ENCODE data around the gene AHDC1. TPM values are rescaled to one million over a fixed set of nuclear protein-coding genes. Genes with fewer than 3 reads are reported as not detected.

The AHDC1 gene
- total and polyA plus RNA-seq, 2 donors (not counting 3 experiments of a cell fraction or from before 2014, with no cell fraction given) = 7.0 to 32.1 TPM

GRCh38 chr1:27548858-27549719 is 54.9 kb downstream of the AHDC1 start:
- H3K4me1 ChIP-seq (ENCODE audit: control insufficient read depth, extremely low read depth, insufficient read depth, low read length) = no peaks in the 10 kb centered on the region
- H4K20me1 ChIP-seq (replicated peaks; ENCODE audit: control insufficient read depth, extremely low read depth, insufficient read depth, low read length) = no peaks in the 10 kb centered on the region
- POLR2A ChIA-PET = no interaction called here
- H3K9me1 ChIP-seq (replicated peaks; ENCODE audit: control insufficient read depth, extremely low read depth, insufficient read depth, low read length) = no peaks in the 10 kb centered on the region
- FAIRE-seq (no peak), DNase-seq (ENCODE audit: low read depth, low spot score) (no peak)
- H2AFZ ChIP-seq (ENCODE audit: low read depth, low read length) = no peak overlapping the region
- H3K79me2 ChIP-seq (ENCODE audit: control insufficient read depth, insufficient read depth, low read length) = no peaks in the 10 kb centered on the region
- CTCF ChIA-PET = interaction anchor here (1.6 to 4.2 kb wide), 3 partner anchors 8 to 133 kb away, joined by 3 to 33 read pairs (median 5); no protein-coding TSS in a partner anchor
- no peak for TF ChIP-seq CTCF (IDR thresholded peaks at IDR 0.05; ENCODE audit: extremely low read depth in 1 of 2, insufficient read depth in 1 of 2, low read depth in 1 of 2, low read length in 2 of 2)
- TF ChIP-seq FOS (IDR thresholded peaks at IDR 0.05; ENCODE audit: borderline replicate concordance, insufficient read depth, low read length) = no peak
- no peak for TF ChIP-seq POLR2A (IDR thresholded peaks at IDR 0.05; ENCODE audit: low read depth, low read length)
- no peak for TF ChIP-seq MAX (IDR thresholded peaks at IDR 0.05; ENCODE audit: insufficient read depth, insufficient read length)
- TF ChIP-seq GATA2 (IDR thresholded peaks at IDR 0.05; ENCODE audit: insufficient read depth, insufficient read length, low read depth, low read length) = no peak
- no peak overlapping the region for H3K27ac ChIP-seq (ENCODE audit: insufficient read depth, low read depth, low read length)
- H3K9ac ChIP-seq (replicated peaks; ENCODE audit: extremely low read depth, insufficient read depth, low read length) = no peak overlapping the region
- intact Hi-C loops (cut with micrococcal nuclease) = no loop called here
- no peak overlapping the region for H3K4me3 ChIP-seq (replicated peaks in 1 of 3; ENCODE audit: insufficient read depth in 1 of 3, low read depth in 1 of 3, low read length in 3 of 3)
- no peaks in the 10 kb centered on the region for H3K9me3 ChIP-seq (replicated peaks; ENCODE audit: control insufficient read depth, insufficient read depth, low read length)
- no peaks in the 10 kb centered on the region for H3K27me3 ChIP-seq (ENCODE audit: control insufficient read depth in 2 of 2, insufficient read depth in 2 of 2, low read length in 2 of 2)
- peaks cover 5 to 54% of the 10 kb centered on the region in 2 experiments for H3K36me3 ChIP-seq (ENCODE audit: control insufficient read depth in 2 of 2, extremely low read depth in 1 of 2, insufficient read depth in 2 of 2, low read length in 2 of 2)
- dilution Hi-C loops (cut with MboI; ENCODE audit: extremely low pct_ligation_motif_present, low sequenced_read_pairs) = no loop called here
- no peak overlapping the region for H3K4me2 ChIP-seq (ENCODE audit: insufficient read depth, low read length)
- BruUV-seq (replicated peaks) = no TSS peak
